Colonic mucosa (tissue), 4 donors: ENCODE measurements around the gene BMP7. TPM values are rescaled to one million over a fixed set of nuclear protein-coding genes. Genes with fewer than 3 reads are reported as not detected.

Experiments used
- DNase-seq: peaks from one replicate; pipeline ENCODE4 v3.0.0-alpha.2; 2020
- H3K27ac ChIP-seq: fragments of 200-600 bp; one replicate; pipeline ENCODE4 v1.8.0; 2021
- H3K27me3 ChIP-seq: fragments of 200-600 bp; one replicate; pipeline ENCODE4 v1.8.0; 2021
- H3K36me3 ChIP-seq: fragments of 200-600 bp; one replicate; pipeline ENCODE4 v1.8.0; 2021
- H3K4me1 ChIP-seq: fragments of 200-600 bp; one replicate; pipeline ENCODE4 v1.8.0; 2021; ENCODE audit warnings: mild to moderate bottlenecking
- H3K4me3 ChIP-seq: fragments of 200-600 bp; one replicate; pipeline ENCODE4 v1.8.0; 2021
- H3K9ac ChIP-seq, 2 donors: one replicate each; pipeline ENCODE4 v1.7.0; 2013; ENCODE audit warnings: control low read depth in 2 of 2, low read depth in 2 of 2, low read length in 2 of 2
- H3K9me3 ChIP-seq: fragments of 200-600 bp; one replicate; pipeline ENCODE4 v1.8.0; 2021
- CTCF ChIP-seq: fragments of 200-600 bp; IDR thresholded peaks from one replicate; pipeline ENCODE4 v1.8.0; 2022; ENCODE audit warnings: antibody characterized with exemption, mild to moderate bottlenecking
- intact Hi-C: fragments of 100-400 bp; cut with DNase I; formaldehyde crosslinking; loops from one replicate; pipeline ENCODE4 v1.14.1; 2022
- total RNA-seq, 2 donors: library from RNA; stranded (reverse); fragmentation: NEBNext Ultra II Directional in 1 of 2; extraction: Animal tissue kit (Norgen Biotek cat#: 25700) in 1 of 2; gene quantifications; one replicate each; pipeline ENCODE4 v1.2.1, GENCODE V29; 2021
- donor health status: healthy.
- donor health status: DM: no; HTN: no; CAD: no.
- donor health status: DM: no; HTN: no; CAD: no.

The BMP7 gene
- total RNA-seq, 2 donors from 2014 or later = 1.3 to 3.2 TPM

GRCh38 chr20:57278457-57278856 lies 12.0 kb upstream of the BMP7 start:
- intact Hi-C loops = no loop called here
- DNase-seq = no peak
- no peaks in the 10 kb centered on the region for H3K27me3 ChIP-seq
- no peaks in the 10 kb centered on the region for H3K36me3 ChIP-seq
- no peak for TF ChIP-seq CTCF
- H3K9ac ChIP-seq = no peak overlapping the region
- no peaks in the 10 kb centered on the region for H3K9me3 ChIP-seq
- no peak overlapping the region for H3K4me3 ChIP-seq
- H3K4me1 ChIP-seq = no peaks in the 10 kb centered on the region
- H3K27ac ChIP-seq = no peak overlapping the region

- TF ChIP-seq CTCF = no peak
- no peak for DNase-seq
- intact Hi-C loops = no loop called here
- no peaks in the 10 kb centered on the region for H3K36me3 ChIP-seq
- H3K4me3 ChIP-seq = no peak overlapping the region
- H3K27ac ChIP-seq = no peak overlapping the region
- no peaks in the 10 kb centered on the region for H3K9me3 ChIP-seq
- H3K9ac ChIP-seq = no peak overlapping the region
- no peaks in the 10 kb centered on the region for H3K27me3 ChIP-seq
- H3K4me1 ChIP-seq = no peaks in the 10 kb centered on the region
These were observed 11.1 kb upstream of the BMP7 start for GRCh38 chr20:57277398-57278105.

GRCh38 chr20:57276221-57276620 lies 9.8 kb upstream of the BMP7 start:
- Histone ChIP-seq H3K36me3 (no peaks in the 10 kb centered on the region), H3K4me3 (no peak overlapping the region), H3K9me3 (no peaks in the 10 kb centered on the region), H3K27ac (no peak overlapping the region), H3K27me3 (no peaks in the 10 kb centered on the region), H3K4me1 (no peaks in the 10 kb centered on the region), H3K9ac (no peak overlapping the region)
- no peak for DNase-seq
- intact Hi-C loops = no loop called here
- no peak for TF ChIP-seq CTCF

GRCh38 chr20:57275813-57276212 lies 9.4 kb upstream of the BMP7 start:
- no peak for TF ChIP-seq CTCF
- intact Hi-C loops = no loop called here
- Histone ChIP-seq H3K36me3 (no peaks in the 10 kb centered on the region), H3K9me3 (no peaks in the 10 kb centered on the region), H3K9ac (no peak overlapping the region), H3K27me3 (no peaks in the 10 kb centered on the region), H3K4me1 (no peaks in the 10 kb centered on the region), H3K4me3 (no peak overlapping the region), H3K27ac (no peak overlapping the region)
- DNase-seq = no peak

GRCh38 chr20:57275334-57275733 lies 8.9 kb upstream of the BMP7 start:
- no peaks in the 10 kb centered on the region for H3K4me1 ChIP-seq
- TF ChIP-seq CTCF = no peak
- intact Hi-C loops = no loop called here
- H3K27me3 ChIP-seq = no peaks in the 10 kb centered on the region
- H3K27ac ChIP-seq = no peak overlapping the region
- DNase-seq = no peak
- H3K9ac ChIP-seq = no peak overlapping the region
- H3K4me3 ChIP-seq = no peak overlapping the region
- H3K9me3 ChIP-seq = no peaks in the 10 kb centered on the region
- H3K36me3 ChIP-seq = no peaks in the 10 kb centered on the region
